Bronchial epithelial cell (primary cell): Measurements from ENCODE around the gene ZYG11A. TPM values are rescaled to one million over a fixed set of nuclear protein-coding genes. Genes with fewer than 3 reads are reported as not detected.

ENCODE experiments used
- DNase-seq: peaks from one replicate; pipeline ENCODE4 v3.0.0-alpha.2; 2010; ENCODE audit warnings: low read depth
- FAIRE-seq: peaks from 2 replicates; lab custom pipeline; 2011; peaks lifted over from hg19 to GRCh38; lab: Jason Lieb, UNC
- H3K27me3 ChIP-seq: 2 replicates; pipeline ENCODE4 v1.5.1; 2011; ENCODE audit warnings: low read length; ENCODE audit not compliant: control insufficient read depth, insufficient read depth
- H3K36me3 ChIP-seq: 2 replicates; pipeline ENCODE4 v1.5.1; 2011; ENCODE audit warnings: low read length; ENCODE audit not compliant: control insufficient read depth, insufficient read depth
- H3K4me3 ChIP-seq: 2 replicates; pipeline ENCODE4 v1.5.1; 2011; ENCODE audit warnings: mild to moderate bottlenecking, low read depth, low read length, control low read depth
- CTCF ChIP-seq: IDR thresholded peaks from 2 replicates; pipeline ENCODE4 v1.5.1; 2011; ENCODE audit warnings: mild to moderate bottlenecking, moderate library complexity, low read length, control low read depth, inconsistent platforms; ENCODE audit not compliant: insufficient read depth, severe bottlenecking
- total RNA-seq: library from RNA; depleted of rRNA; stranded (reverse); fragments of >200 nt; gene quantifications from 2 replicates; pipeline ENCODE4 v1.2.1, GENCODE V29; 2014

The ZYG11A gene
- total RNA-seq, 1 donor from 2014 or later, result under 0.01 TPM

GRCh38 chr1:52916241-52916975 lies 73.8 kb downstream of the ZYG11A start:
- TF ChIP-seq CTCF, result no peak
- Histone ChIP-seq H3K27me3 (no peaks in the 10 kb centered on the region), H3K4me3 (no peak overlapping the region), H3K36me3 (no peaks in the 10 kb centered on the region)
- DNase-seq (no peak), FAIRE-seq (no peak)

- H3K36me3 ChIP-seq, result no peaks in the 10 kb centered on the region
- no peaks in the 10 kb centered on the region for H3K27me3 ChIP-seq
- DNase-seq (no peak), FAIRE-seq (no peak)
- no peak for TF ChIP-seq CTCF
- H3K4me3 ChIP-seq, result no peak overlapping the region
Observed at GRCh38 chr1:52917156-52917555, 74.6 kb downstream of the ZYG11A start.

GRCh38 chr1:52917581-52917980 lies 75.0 kb downstream of the ZYG11A start:
- Histone ChIP-seq H3K4me3 (no peak overlapping the region), H3K36me3 (no peaks in the 10 kb centered on the region), H3K27me3 (no peaks in the 10 kb centered on the region)
- TF ChIP-seq CTCF, result no peak
- DNase-seq (no peak), FAIRE-seq (no peak)

- no peaks in the 10 kb centered on the region for H3K27me3 ChIP-seq
- no peak for FAIRE-seq
- no peaks in the 10 kb centered on the region for H3K36me3 ChIP-seq
- no peak overlapping the region for H3K4me3 ChIP-seq
- TF ChIP-seq CTCF, result no peak
- no peak for DNase-seq
Observed at GRCh38 chr1:52918201-52918600, 75.6 kb downstream of the ZYG11A start.

- Histone ChIP-seq H3K27me3 (no peaks in the 10 kb centered on the region), H3K36me3 (no peaks in the 10 kb centered on the region), H3K4me3 (no peak overlapping the region)
- FAIRE-seq (peak; percentile 7), DNase-seq (peak; percentile 60)
- no peak for TF ChIP-seq CTCF
Observed at GRCh38 chr1:52919051-52919722, 76.6 kb downstream of the ZYG11A start.
